Gastroesophageal sphincter (tissue), 3 donors: Measurements from ENCODE around the gene WDR44.

ENCODE experiments used
- CTCF ChIP-seq, 4 experiments: fragments of 200-600 bp in 2 of 4; fragments of 450-650 bp in 2 of 4; sonication (generic) in 1 of 4; IDR thresholded peaks; one replicate each; pipeline ENCODE4 v1.5.1; 2017 to 2019; ENCODE audit warnings: antibody characterized with exemption in 4 of 4, mild to moderate bottlenecking in 2 of 4, moderate library complexity in 2 of 4
- EP300 ChIP-seq: sonication (generic); formaldehyde crosslinking; IDR thresholded peaks from one replicate; pipeline ENCODE4 v1.6.1; 2017; ENCODE audit warnings: antibody characterized with exemption, mild to moderate bottlenecking
- POLR2A ChIP-seq, 2 donors: fragments of 450-650 bp; IDR thresholded peaks; one replicate each; pipeline ENCODE4 v1.6.1; 2017; ENCODE audit warnings: antibody characterized with exemption in 2 of 2, mild to moderate bottlenecking in 2 of 2, moderate library complexity in 1 of 2
- POLR2AphosphoS5 ChIP-seq: sonication (generic); formaldehyde crosslinking; IDR thresholded peaks from one replicate; pipeline ENCODE4 v1.6.1; 2017; ENCODE audit warnings: antibody characterized with exemption

- no peak for TF ChIP-seq POLR2A (IDR thresholded peaks at IDR 0.05)
- peak; percentile 16 to 67 (median 62) for TF ChIP-seq CTCF (IDR thresholded peaks at IDR 0.05)
- no peak for TF ChIP-seq POLR2AphosphoS5
- no peak for TF ChIP-seq EP300
Measured at GRCh38 chrX:118459494-118459893, 113.6 kb downstream of the WDR44 start.
